Activated gamma-delta T cell treated with anti-CD3 and anti-CD28 coated beads, Interleukin-2, amount 50 U/mL, for 16 hours (primary cell): ENCODE results near the gene CLMP.

Experiments used
- DNase-seq: peaks from one replicate; pipeline ENCODE4 v3.0.0-alpha.2; 2020; ENCODE audit warnings: low read depth

CLMP gene

GRCh38 chr11:123188508-123189165 lies 6.4 kb downstream of the CLMP start:
- no peak for DNase-seq

- DNase-seq: no peak
These were observed 7.2 kb downstream of the CLMP start for GRCh38 chr11:123187665-123188507.

DNA sequence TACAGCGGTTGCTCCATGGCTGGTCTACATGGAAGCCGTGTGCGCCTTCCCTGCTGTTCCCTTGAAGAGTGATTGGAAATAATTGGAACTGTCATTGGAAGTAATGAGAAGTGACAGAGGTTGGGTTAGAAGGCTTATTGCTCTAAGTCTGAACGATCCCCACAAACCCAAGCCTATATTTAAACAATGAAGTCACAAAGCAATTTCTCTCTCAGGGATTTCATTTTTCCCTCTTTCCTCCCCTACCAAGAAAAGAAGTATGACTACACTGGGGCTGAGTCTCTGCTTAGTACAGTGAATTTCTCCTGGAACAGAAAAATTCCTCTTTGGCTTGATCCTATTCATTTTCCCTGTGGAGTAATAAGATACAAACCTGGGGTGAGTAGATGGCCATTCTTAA lies 7.8 kb downstream of the CLMP start:
- DNase-seq: no peak

- DNase-seq: no peak
These were observed 8.8 kb downstream of the CLMP start for GRCh38 chr11:123186286-123186685.

DNA sequence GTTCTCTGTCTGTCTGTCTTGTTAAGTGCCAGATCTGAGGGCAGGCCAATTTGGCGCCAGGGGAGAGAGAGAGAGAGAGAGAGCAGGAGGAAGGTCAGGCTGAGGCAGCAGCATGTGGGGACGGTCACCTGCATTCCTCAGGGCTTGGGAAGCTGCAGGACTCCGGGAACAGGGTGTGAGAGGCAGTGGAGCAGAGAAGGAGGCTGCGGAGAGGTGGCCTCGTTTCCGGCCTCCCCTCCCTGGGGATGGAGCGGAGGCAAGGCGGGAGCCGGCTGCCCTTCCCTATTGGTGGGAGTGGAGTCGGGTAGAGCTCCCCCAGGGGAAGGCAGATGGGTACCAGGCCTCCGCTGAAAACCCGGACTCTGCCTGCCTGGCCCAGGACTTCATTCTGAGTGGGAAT lies 9.7 kb downstream of the CLMP start:
- DNase-seq: no peak

DNA sequence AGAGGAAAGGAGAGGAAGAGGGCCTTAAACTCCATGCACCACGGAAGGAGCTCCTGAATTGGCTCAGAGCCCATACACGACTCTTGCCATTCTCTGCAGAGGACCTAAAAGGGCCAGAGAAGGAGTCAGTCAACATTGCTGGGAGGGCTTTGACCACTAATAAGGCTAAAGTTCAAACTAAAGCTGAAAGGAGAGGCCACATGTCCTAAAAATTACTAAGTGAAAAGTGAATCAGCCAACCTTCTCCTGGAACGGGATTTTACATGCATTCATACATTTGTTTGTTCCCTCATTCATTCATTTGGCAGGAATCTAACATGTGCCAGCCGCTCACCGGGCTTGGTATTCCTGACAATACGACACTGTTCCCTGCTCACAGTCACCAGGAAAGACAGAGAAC lies 10.5 kb downstream of the CLMP start:
- DNase-seq: no peak

GRCh38 chr11:123183391-123184099 lies 11.5 kb downstream of the CLMP start:
- DNase-seq: no peak

GRCh38 chr11:123181767-123182500 lies 13.1 kb downstream of the CLMP start:
- DNase-seq: no peak

GRCh38 chr11:123181075-123181474 lies 14.0 kb downstream of the CLMP start:
- DNase-seq: no peak

GRCh38 chr11:123180574-123180973 lies 14.5 kb downstream of the CLMP start:
- DNase-seq: no peak

- DNase-seq: no peak
These were observed 14.9 kb downstream of the CLMP start for GRCh38 chr11:123180166-123180565.

DNA sequence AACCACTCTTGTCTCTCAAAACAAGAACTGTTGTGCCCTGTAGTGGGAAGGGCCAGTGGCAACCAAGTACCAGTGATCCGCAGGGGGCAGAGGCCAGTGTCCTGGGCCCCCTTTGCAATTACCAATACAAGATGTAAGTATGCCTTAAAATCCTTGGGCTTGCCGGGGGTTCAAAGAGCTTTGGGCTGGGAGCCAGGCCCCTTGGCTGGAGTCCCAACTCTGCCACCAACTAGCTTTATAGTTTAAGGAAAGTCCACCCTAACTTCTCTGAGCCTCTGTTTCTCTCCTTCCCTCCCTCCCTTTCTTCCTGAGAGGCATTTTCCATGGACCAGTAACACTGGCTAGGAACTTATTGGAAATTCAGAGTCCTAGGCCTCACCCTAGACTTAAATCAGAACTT lies 15.5 kb downstream of the CLMP start:
- DNase-seq: no peak

GRCh38 chr11:123178186-123178585 lies 16.9 kb downstream of the CLMP start:
- DNase-seq: no peak

DNA sequence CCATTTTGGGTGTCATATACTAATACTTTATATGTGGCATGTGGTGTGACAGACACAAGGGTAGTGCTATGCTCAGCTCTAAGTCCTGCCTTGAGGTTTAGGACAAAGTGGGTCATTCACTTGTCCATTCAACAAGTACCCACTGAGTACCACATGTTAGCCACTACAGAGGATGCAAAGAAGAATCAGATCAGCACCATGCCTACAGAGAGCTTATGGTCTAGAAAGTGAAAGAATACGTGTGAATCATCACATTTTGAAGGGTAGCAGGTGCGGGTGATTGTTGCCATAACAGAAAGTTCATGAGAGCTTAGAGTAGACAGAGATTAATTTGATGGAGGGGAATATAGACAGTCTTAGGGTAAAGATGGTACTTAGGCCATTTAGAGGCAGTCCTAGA lies 18.3 kb downstream of the CLMP start:
- no peak for DNase-seq

GRCh38 chr11:123174196-123175183 lies 20.6 kb downstream of the CLMP start:
- no peak for DNase-seq

- no peak for DNase-seq
These were observed 21.2 kb downstream of the CLMP start for GRCh38 chr11:123173856-123174186.

GRCh38 chr11:123173040-123173855 lies 21.8 kb downstream of the CLMP start:
- DNase-seq: no peak

- DNase-seq: no peak
These were observed 24.1 kb downstream of the CLMP start for GRCh38 chr11:123170929-123171328.

GRCh38 chr11:123169821-123170220 lies 25.2 kb downstream of the CLMP start:
- no peak for DNase-seq

DNA sequence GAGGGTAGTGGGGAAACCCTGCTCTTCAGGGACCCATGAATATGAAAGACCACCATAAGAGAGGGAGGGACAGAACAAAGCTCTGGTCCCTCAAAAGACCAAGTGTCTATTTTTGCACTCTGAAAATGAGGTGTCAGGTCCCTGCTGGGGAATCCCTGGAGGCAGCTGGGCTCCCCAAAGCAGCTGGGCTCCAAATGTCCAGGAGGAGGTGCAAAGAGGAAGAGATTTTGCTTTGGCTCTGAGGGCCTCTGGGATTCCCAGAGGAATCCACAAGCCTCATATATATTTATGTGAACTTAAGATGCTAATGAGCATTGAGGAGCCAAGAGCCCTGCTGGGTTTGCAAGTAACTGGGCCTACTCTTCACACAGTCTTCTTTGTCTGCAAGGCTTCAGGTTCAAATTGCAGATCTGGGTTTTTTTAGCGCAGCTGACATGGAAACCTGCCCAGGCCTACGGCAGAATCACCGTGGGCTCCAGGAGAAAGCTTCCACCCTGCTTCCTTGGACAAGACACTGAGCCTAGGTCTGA lies 26.0 kb downstream of the CLMP start:
- DNase-seq: no peak
